ENCODE data around the gene DPEP1. TPM values are rescaled to one million over a fixed set of nuclear protein-coding genes. Genes with fewer than 3 reads are reported as not detected.
A peak's percentile ranks its signal among the peaks of the same experiment; 100 is the strongest.

DPEP1 gene
- total RNA-seq, 2 donors from 2014 or later, result 0.88 to 3.2 TPM

DNA sequence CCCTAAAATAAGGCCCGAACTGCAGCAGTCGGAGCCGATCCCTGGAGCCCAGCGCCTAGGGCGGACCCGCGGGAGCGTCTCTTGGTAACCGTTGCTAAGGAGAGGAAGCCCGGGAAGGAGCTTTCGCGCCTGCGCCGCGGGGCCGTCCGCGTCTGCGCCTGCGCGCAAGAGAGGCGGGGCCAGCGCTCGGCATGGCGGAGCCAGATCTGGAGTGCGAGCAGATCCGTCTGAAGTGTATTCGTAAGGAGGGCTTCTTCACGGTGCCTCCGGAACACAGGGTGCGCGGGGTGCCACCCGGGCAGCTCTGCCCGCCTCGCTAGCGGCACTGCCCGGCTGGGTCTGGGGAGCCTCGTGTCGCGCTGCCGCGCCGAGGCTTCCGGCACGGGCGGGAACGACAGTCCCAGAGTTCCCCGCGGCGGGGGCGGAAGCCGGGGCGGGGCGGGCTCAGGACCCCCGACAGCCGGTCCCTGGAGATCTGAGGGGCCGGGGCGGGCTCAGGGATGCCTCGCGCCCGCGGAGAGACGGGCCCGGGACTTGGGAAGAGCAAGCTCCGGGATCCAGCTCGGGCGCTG is 73.2 kb downstream of the DPEP1 start, which contains the start of gene CDK10:
TSS of gene CDK10 (plus strand) at position 170 of the 572 bp plus-strand sequence. CDS start at position 192, 22 bp downstream.
- peak within 1 kb of the TSS; percentile 61 for H3K27ac ChIP-seq (ENCODE audit: low read depth, low read length)
- peaks cover 6% of the 10 kb centered on the region for H3K4me1 Mint-ChIP-seq
- TF ChIP-seq, protein P1, sequence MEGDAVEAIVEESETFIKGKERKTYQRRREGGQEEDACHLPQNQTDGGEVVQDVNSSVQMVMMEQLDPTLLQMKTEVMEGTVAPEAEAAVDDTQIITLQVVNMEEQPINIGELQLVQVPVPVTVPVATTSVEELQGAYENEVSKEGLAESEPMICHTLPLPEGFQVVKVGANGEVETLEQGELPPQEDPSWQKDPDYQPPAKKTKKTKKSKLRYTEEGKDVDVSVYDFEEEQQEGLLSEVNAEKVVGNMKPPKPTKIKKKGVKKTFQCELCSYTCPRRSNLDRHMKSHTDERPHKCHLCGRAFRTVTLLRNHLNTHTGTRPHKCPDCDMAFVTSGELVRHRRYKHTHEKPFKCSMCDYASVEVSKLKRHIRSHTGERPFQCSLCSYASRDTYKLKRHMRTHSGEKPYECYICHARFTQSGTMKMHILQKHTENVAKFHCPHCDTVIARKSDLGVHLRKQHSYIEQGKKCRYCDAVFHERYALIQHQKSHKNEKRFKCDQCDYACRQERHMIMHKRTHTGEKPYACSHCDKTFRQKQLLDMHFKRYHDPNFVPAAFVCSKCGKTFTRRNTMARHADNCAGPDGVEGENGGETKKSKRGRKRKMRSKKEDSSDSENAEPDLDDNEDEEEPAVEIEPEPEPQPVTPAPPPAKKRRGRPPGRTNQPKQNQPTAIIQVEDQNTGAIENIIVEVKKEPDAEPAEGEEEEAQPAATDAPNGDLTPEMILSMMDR (conservative IDR thresholded peaks at IDR 0.05), result no peak

DNA sequence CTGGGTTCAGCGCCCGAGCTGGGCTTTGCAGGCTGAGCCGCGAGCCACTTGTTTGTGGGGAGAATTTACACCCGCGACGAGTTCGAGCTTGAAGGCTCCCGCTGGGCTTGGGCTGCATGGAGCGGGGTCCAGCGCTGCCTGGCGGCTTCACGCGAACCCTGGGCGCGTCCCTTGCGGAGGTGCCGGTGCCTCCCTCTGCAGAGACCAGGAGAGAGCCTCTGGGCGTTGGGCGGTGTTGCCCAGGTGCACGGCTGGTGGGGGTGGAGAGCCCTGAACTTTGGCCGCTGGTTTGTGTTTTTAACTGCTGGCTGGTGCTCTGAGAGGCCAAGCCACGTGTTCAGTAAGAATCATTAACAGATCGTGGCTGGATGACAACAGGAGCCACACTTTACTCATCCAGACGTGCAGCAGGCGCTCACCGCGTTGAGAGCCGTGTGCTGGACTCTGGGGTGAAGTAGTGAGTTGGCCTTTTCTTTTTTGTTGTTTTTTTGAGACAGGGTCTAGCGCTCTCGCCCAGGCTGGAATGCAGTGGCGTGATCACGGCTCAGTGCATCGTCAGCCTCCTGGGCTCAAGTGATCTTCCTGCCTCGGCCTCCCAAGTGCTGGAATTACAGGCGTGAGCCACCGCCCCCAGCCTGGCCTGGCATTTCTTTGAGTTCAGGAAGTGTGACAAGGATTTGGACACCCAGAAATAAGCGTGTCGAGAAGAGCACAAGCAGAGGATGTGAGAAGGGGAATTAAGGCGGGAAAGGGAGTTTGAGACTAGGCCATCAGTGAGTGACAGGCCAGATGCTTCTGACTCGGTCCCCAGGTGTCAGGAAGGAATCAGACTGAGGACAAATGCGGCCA is 73.9 kb downstream of the DPEP1 start:
- Mint-ChIP-seq H3K27ac (peak overlapping the region; percentile 93), H3K9me3 (peaks cover 37% of the 10 kb centered on the region), H3K4me1 (peaks cover 6% of the 10 kb centered on the region), H3K36me3 (ENCODE audit: low read depth) (peaks cover 78% of the 10 kb centered on the region), H3K4me3 (peak overlapping the region; percentile 73), H3K27me3 (ENCODE audit: insufficient read depth) (no peaks in the 10 kb centered on the region)
- H3K4me1 ChIP-seq (ENCODE audit: control insufficient read depth, insufficient read depth, low read length), result no peaks in the 10 kb centered on the region
- TF ChIP-seq, protein P1 (conservative IDR thresholded peaks at IDR 0.05), result peak; percentile 22
- no peaks in the 10 kb centered on the region for H3K27me3 ChIP-seq (ENCODE audit: control insufficient read depth, insufficient read depth, low read length, poor library complexity, severe bottlenecking)
- WGBS, 2 experiments (ENCODE audit: insufficient coverage in 1 of 2, insufficient read length in 1 of 2), result 30 to 38% methylated on average over 26 to 42 of the region's 42 CpGs
- H3K4me3 ChIP-seq (ENCODE audit: low read length), result peak overlapping the region; percentile 87
- H3K9me3 ChIP-seq (ENCODE audit: control insufficient read depth, low read length), result peaks cover 39% of the 10 kb centered on the region
- H3K36me3 ChIP-seq (ENCODE audit: control insufficient read depth, insufficient read depth, low read length), result peaks cover 58% of the 10 kb centered on the region
- peak; percentile 80 for DNase-seq
- peak overlapping the region; percentile 61 for H3K27ac ChIP-seq (ENCODE audit: low read depth, low read length)
- peak overlapping the region; percentile 77 for H3K9ac ChIP-seq (ENCODE audit: extremely low read depth, low read length, poor library complexity, severe bottlenecking)

More for the DNA sequence above, 73.2 kb downstream of the DPEP1 start, which contains the start of gene CDK10:
- H3K9me3 ChIP-seq (ENCODE audit: control insufficient read depth, low read length), result peaks cover 46% of the 10 kb centered on the region
- peak within 1 kb of the TSS; percentile 87 for H3K4me3 ChIP-seq (ENCODE audit: low read length)
- H3K4me3 Mint-ChIP-seq, result peak within 1 kb of the TSS; percentile 73
- no peaks in the 10 kb centered on the region for H3K27me3 ChIP-seq (ENCODE audit: control insufficient read depth, insufficient read depth, low read length, poor library complexity, severe bottlenecking)
- H3K27me3 Mint-ChIP-seq (ENCODE audit: insufficient read depth), result no peaks in the 10 kb centered on the region
- 1 to 2% methylated on average over 32 to 67 of the region's 67 CpGs for WGBS, 2 experiments (ENCODE audit: insufficient coverage in 1 of 2, insufficient read length in 1 of 2)
- H3K36me3 ChIP-seq (ENCODE audit: control insufficient read depth, insufficient read depth, low read length), result peaks cover 58% of the 10 kb centered on the region
- peaks cover 44% of the 10 kb centered on the region for H3K9me3 Mint-ChIP-seq
- peaks cover 77% of the 10 kb centered on the region for H3K36me3 Mint-ChIP-seq (ENCODE audit: low read depth)
- H3K9ac ChIP-seq (ENCODE audit: extremely low read depth, low read length, poor library complexity, severe bottlenecking), result peak within 1 kb of the TSS; percentile 77
- H3K4me1 ChIP-seq (ENCODE audit: control insufficient read depth, insufficient read depth, low read length), result no peaks in the 10 kb centered on the region
- DNase-seq, result peak; percentile 97
- H3K27ac Mint-ChIP-seq, result peak within 1 kb of the TSS; percentile 93

Other genes starting within 250 kb of the DPEP1 start
- 100 to 1,000 TPM; 118 to 159 TPM for gene ANKRD11, start 123.1 kb upstream of the DPEP1 start, total RNA-seq
- gene SPG7, start 105.2 kb upstream of the DPEP1 start, total RNA-seq, result 100 to 1,000 TPM; 153 to 156 TPM
- 1,000 to 10,000 TPM; 1,911 to 2,019 TPM for gene RPL13, start 53.0 kb upstream of the DPEP1 start, total RNA-seq
- gene CPNE7, start 37.9 kb upstream of the DPEP1 start, total RNA-seq, result 1 to 10 TPM; 1.5 to 2.1 TPM
- gene CHMP1A, start 44.1 kb downstream of the DPEP1 start, total RNA-seq, result 100 to 1,000 TPM; 104 to 106 TPM
- gene SPATA33, start 44.2 kb downstream of the DPEP1 start, total RNA-seq, result 10 to 100 TPM; 21.8 to 28.7 TPM
- gene CDK10, start 73.0 kb downstream of the DPEP1 start, total RNA-seq, result 100 to 1,000 TPM; 108 to 123 TPM
- gene SPATA2L, start 88.1 kb downstream of the DPEP1 start, total RNA-seq, result 10 to 100 TPM; 22.9 to 28.8 TPM
- 10 to 100 TPM in 1 of 2 donors, 1 to 10 TPM in 1; 7.4 to 10.0 TPM for gene VPS9D1, start 107.3 kb downstream of the DPEP1 start, total RNA-seq
- gene ZNF276, start 107.9 kb downstream of the DPEP1 start, total RNA-seq, result 10 to 100 TPM; 28.2 to 32.6 TPM
- gene FANCA, start 203.0 kb downstream of the DPEP1 start, total RNA-seq, result 100 to 1,000 TPM; 131 to 165 TPM
- 10 to 100 TPM; 12.8 to 12.9 TPM for gene SPIRE2, start 214.8 kb downstream of the DPEP1 start, total RNA-seq